Measurements from ENCODE around the gene DMXL2. TPM values are rescaled to one million over a fixed set of nuclear protein-coding genes. Genes with fewer than 3 reads are reported as not detected.

The DMXL2 gene
- total and polyA plus RNA-seq, 9 of the 15 experiments (the other 6 are each of a cell fraction or from before 2014, with no cell fraction given): 9.3 to 57.7 (median 30.7) TPM

DNA sequence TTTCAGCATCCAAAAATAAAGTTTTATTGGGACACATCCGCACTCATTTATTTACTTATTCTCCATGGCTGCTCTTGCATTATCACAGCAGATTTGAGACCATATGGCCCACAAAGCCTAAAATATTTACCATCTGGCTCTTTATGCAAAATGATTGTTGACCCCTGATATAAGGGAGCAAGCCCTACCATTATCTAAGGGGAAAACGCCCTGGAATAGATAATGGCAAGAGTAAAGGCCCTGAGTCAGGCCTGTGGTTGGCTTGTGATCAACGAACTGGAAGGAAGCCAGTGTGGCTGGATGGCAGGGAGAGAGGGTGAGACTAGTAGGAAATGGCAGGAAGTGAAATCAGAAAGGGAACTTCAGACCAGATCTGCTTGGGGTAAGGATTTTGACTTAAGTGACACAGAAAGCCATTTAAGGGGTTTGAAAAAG lies 24.6 kb upstream of the DMXL2 start (continued):
- TF ChIP-seq, protein P1, sequence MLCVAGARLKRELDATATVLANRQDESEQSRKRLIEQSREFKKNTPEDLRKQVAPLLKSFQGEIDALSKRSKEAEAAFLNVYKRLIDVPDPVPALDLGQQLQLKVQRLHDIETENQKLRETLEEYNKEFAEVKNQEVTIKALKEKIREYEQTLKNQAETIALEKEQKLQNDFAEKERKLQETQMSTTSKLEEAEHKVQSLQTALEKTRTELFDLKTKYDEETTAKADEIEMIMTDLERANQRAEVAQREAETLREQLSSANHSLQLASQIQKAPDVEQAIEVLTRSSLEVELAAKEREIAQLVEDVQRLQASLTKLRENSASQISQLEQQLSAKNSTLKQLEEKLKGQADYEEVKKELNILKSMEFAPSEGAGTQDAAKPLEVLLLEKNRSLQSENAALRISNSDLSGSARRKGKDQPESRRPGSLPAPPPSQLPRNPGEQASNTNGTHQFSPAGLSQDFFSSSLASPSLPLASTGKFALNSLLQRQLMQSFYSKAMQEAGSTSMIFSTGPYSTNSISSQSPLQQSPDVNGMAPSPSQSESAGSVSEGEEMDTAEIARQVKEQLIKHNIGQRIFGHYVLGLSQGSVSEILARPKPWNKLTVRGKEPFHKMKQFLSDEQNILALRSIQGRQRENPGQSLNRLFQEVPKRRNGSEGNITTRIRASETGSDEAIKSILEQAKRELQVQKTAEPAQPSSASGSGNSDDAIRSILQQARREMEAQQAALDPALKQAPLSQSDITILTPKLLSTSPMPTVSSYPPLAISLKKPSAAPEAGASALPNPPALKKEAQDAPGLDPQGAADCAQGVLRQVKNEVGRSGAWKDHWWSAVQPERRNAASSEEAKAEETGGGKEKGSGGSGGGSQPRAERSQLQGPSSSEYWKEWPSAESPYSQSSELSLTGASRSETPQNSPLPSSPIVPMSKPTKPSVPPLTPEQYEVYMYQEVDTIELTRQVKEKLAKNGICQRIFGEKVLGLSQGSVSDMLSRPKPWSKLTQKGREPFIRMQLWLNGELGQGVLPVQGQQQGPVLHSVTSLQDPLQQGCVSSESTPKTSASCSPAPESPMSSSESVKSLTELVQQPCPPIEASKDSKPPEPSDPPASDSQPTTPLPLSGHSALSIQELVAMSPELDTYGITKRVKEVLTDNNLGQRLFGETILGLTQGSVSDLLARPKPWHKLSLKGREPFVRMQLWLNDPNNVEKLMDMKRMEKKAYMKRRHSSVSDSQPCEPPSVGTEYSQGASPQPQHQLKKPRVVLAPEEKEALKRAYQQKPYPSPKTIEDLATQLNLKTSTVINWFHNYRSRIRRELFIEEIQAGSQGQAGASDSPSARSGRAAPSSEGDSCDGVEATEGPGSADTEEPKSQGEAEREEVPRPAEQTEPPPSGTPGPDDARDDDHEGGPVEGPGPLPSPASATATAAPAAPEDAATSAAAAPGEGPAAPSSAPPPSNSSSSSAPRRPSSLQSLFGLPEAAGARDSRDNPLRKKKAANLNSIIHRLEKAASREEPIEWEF (CRISPR knock-in tag; IDR thresholded peaks at IDR 0.05): 0 out of 2 replicates have a peak, but pooled peaks have one; percentile 40
- TF ChIP-seq ZNF589 (CRISPR knock-in tag; IDR thresholded peaks at IDR 0.05; ENCODE audit: low read depth) (peak; percentile 88), BACH1 (tag; IDR thresholded peaks at IDR 0.05) (peak; percentile 78), ZNF134 (CRISPR knock-in tag; conservative IDR thresholded peaks at IDR 0.05) (no peak), SNAPC5 (CRISPR knock-in tag; IDR thresholded peaks at IDR 0.05) (no peak), MLLT1 (IDR thresholded peaks at IDR 0.05) (peak in 1 of 2 experiments; percentile 65; a peak in 1 of 4 replicates), NKRF (IDR thresholded peaks at IDR 0.05; ENCODE audit: borderline replicate concordance) (no peak), U2AF2 (optimal IDR thresholded peaks at IDR 0.05; ENCODE audit: low read depth, low read length) (no peak), PHB (CRISPR knock-in tag; IDR thresholded peaks at IDR 0.05) (no peak), CHD4 (IDR thresholded peaks at IDR 0.05; ENCODE audit: insufficient read depth, insufficient replicate concordance, low read depth, low read length, poor library complexity, severe bottlenecking) (no peak), SOX6 (IDR thresholded peaks at IDR 0.05) (peak; percentile 95), RBM17 (IDR thresholded peaks at IDR 0.05; ENCODE audit: borderline replicate concordance, low read depth, low read length) (no peak), GTF2A2 (tag; IDR thresholded peaks at IDR 0.05) (no peak)
- TF ChIP-seq, protein P2, sequence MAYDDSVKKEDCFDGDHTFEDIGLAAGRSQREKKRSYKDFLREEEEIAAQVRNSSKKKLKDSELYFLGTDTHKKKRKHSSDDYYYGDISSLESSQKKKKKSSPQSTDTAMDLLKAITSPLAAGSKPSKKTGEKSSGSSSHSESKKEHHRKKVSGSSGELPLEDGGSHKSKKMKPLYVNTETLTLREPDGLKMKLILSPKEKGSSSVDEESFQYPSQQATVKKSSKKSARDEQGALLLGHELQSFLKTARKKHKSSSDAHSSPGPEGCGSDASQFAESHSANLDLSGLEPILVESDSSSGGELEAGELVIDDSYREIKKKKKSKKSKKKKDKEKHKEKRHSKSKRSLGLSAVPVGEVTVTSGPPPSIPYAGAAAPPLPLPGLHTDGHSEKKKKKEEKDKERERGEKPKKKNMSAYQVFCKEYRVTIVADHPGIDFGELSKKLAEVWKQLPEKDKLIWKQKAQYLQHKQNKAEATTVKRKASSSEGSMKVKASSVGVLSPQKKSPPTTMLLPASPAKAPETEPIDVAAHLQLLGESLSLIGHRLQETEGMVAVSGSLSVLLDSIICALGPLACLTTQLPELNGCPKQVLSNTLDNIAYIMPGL (CRISPR knock-in tag; IDR thresholded peaks at IDR 0.05): no peak
- TF ChIP-seq, protein P3, sequence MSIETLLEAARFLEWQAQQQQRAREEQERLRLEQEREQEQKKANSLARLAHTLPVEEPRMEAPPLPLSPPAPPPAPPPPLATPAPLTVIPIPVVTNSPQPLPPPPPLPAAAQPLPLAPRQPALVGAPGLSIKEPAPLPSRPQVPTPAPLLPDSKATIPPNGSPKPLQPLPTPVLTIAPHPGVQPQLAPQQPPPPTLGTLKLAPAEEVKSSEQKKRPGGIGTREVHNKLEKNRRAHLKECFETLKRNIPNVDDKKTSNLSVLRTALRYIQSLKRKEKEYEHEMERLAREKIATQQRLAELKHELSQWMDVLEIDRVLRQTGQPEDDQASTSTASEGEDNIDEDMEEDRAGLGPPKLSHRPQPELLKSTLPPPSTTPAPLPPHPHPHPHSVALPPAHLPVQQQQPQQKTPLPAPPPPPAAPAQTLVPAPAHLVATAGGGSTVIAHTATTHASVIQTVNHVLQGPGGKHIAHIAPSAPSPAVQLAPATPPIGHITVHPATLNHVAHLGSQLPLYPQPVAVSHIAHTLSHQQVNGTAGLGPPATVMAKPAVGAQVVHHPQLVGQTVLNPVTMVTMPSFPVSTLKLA (conservative IDR thresholded peaks at IDR 0.05): peak; percentile 40 to 82; a peak in 3 of 4 replicates
